ENCODE results near the gene KAZN. TPM values are rescaled to one million over a fixed set of nuclear protein-coding genes. Genes with fewer than 3 reads are reported as not detected.

The KAZN gene
- total and polyA plus RNA-seq, 2 of the 8 experiments (the other 6 are each of a cell fraction or from before 2014, with no cell fraction given): 3.7 to 11.8 TPM

- TF ChIP-seq CHD7 (IDR thresholded peaks at IDR 0.05; ENCODE audit: insufficient replicate concordance, low read length) (no peak), CTBP2 (IDR thresholded peaks at IDR 0.05; ENCODE audit: borderline replicate concordance, insufficient read depth, insufficient read length, low read length) (no peak), EP300 (IDR thresholded peaks at IDR 0.05; ENCODE audit: borderline replicate concordance in 1 of 2, low read depth in 2 of 2, low read length in 2 of 2) (no peak), GABPA (IDR thresholded peaks at IDR 0.05; ENCODE audit: borderline replicate concordance, insufficient read depth, low read length) (no peak)
Measured at GRCh38 chr1:15123270-15123669, 524.8 kb downstream of the KAZN start (continued).
